Thyroid gland (tissue), 4 donors: ENCODE data around the gene ARL15.

Experiments used
- POLR2A ChIP-seq, 2 donors: fragments of 450-650 bp; IDR thresholded peaks; one replicate each; pipeline ENCODE4 v1.6.1; 2017; ENCODE audit warnings: antibody characterized with exemption in 2 of 2, mild to moderate bottlenecking in 2 of 2, moderate library complexity in 1 of 2
- TF ChIP-seq, protein P1 (sequence below), 6 experiments: fragments of 200-600 bp in 3 of 6; fragments of 450-650 bp in 3 of 6; sonication (generic) in 3 of 6; IDR thresholded peaks; one replicate each; pipeline ENCODE4 v1.5.1; 2016 to 2019; ENCODE audit warnings: antibody characterized with exemption in 6 of 6, mild to moderate bottlenecking in 2 of 6, inconsistent platforms in 1 of 6, moderate library complexity in 1 of 6

DNA sequence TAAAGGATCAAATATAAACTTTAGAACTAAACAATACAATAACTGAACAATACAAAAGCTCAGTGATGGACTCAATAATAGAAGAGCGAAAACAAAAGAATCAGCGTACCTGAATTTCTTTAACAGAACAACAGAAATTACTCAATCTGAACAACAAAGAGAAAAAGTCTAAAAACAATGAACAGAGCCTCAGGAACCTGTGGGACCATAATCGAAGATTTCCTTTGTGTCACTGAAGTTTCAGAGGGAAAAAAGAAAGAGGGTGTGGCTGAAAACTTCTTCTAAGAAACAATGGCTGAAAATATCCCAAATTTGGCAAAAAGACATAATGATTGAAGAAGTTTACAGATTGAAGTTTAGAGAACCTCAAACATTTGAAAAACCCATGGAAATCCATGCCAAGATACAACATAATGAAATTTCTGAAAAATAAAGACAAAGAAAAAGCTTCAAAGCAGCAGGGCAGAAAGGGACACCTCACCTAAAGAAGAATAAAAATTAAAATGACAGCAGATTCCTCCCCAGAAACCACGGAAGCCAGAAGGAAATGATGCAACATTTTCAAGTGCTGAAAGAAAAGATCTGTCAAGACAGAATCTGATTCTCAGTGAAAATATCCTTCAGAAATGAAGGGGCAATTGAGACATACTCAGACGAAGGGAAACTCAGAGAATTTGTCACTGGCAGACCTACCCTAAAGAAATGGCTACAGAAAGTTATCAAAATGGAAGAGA is 288.8 kb downstream of the ARL15 start:
- TF ChIP-seq POLR2A (IDR thresholded peaks at IDR 0.05) = no peak
- TF ChIP-seq, protein P1, sequence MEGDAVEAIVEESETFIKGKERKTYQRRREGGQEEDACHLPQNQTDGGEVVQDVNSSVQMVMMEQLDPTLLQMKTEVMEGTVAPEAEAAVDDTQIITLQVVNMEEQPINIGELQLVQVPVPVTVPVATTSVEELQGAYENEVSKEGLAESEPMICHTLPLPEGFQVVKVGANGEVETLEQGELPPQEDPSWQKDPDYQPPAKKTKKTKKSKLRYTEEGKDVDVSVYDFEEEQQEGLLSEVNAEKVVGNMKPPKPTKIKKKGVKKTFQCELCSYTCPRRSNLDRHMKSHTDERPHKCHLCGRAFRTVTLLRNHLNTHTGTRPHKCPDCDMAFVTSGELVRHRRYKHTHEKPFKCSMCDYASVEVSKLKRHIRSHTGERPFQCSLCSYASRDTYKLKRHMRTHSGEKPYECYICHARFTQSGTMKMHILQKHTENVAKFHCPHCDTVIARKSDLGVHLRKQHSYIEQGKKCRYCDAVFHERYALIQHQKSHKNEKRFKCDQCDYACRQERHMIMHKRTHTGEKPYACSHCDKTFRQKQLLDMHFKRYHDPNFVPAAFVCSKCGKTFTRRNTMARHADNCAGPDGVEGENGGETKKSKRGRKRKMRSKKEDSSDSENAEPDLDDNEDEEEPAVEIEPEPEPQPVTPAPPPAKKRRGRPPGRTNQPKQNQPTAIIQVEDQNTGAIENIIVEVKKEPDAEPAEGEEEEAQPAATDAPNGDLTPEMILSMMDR (IDR thresholded peaks at IDR 0.05) = no peak
